ENCODE results near the gene DMGDH.

- TF ChIP-seq POLR2A (IDR thresholded peaks at IDR 0.05) = no peak
- TF ChIP-seq, protein P1, sequence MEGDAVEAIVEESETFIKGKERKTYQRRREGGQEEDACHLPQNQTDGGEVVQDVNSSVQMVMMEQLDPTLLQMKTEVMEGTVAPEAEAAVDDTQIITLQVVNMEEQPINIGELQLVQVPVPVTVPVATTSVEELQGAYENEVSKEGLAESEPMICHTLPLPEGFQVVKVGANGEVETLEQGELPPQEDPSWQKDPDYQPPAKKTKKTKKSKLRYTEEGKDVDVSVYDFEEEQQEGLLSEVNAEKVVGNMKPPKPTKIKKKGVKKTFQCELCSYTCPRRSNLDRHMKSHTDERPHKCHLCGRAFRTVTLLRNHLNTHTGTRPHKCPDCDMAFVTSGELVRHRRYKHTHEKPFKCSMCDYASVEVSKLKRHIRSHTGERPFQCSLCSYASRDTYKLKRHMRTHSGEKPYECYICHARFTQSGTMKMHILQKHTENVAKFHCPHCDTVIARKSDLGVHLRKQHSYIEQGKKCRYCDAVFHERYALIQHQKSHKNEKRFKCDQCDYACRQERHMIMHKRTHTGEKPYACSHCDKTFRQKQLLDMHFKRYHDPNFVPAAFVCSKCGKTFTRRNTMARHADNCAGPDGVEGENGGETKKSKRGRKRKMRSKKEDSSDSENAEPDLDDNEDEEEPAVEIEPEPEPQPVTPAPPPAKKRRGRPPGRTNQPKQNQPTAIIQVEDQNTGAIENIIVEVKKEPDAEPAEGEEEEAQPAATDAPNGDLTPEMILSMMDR (IDR thresholded peaks at IDR 0.05) = no peak
Measured at GRCh38 chr5:78968781-78969180, 100.7 kb downstream of the DMGDH start.
